HepG2 (cell line): ENCODE data around the gene HOXA11. TPM values are rescaled to one million over a fixed set of nuclear protein-coding genes. Genes with fewer than 3 reads are reported as not detected.

Experiments used
- ATAC-seq: fragments of 200-7000 bp; cut with Tn5 transposase; 3 replicates; pipeline ENCODE4 v1.9.1; 2020; ENCODE audit warnings: mild to moderate bottlenecking, moderate library complexity
- BruUV-seq: library from RNA; stranded (reverse); fragments of 400-500 nt; replicated peaks from 2 replicates; lab custom pipeline; 2021; lab: Mats Ljungman, UMichigan
- CTCF ChIA-PET: fragments of 300-600 bp; formaldehyde crosslinking; extraction: SDS; loops from one replicate; lab custom pipeline; 2021; ENCODE audit warnings: low total read pairs, inconsistent platforms, low intra/inter-chr PET ratio; lab: Yijun Ruan, JAX
- POLR2A ChIA-PET: fragments of 350-600 bp; sonication (Branson Sonifier 250); formaldehyde crosslinking; loops from one replicate; lab custom pipeline; 2020; ENCODE audit warnings: antibody characterized with exemption, inconsistent platforms; lab: Yijun Ruan, JAX
- DNase-seq: peaks from one replicate; pipeline ENCODE4 v3.0.0-alpha.2; 2015; ENCODE audit warnings: low spot score
- FAIRE-seq: peaks from 3 replicates; lab custom pipeline; 2011; peaks lifted over from hg19 to GRCh38; lab: Jason Lieb, UNC
- H2AFZ ChIP-seq: one replicate; pipeline ENCODE4 v1.6.1; 2011; ENCODE audit warnings: low read length, inconsistent platforms
- H3K27ac ChIP-seq: fragments of 300-600 bp; 3 replicates; pipeline ENCODE4 v1.8.0; 2011; ENCODE audit warnings: mixed run types, mild to moderate bottlenecking, mixed read lengths, low read length, inconsistent platforms; ENCODE audit not compliant: insufficient read depth; ENCODE audit errors: extremely low read length
- H3K27me3 ChIP-seq, 2 experiments: fragments of 200-600 bp in 1 of 2; 2 replicates in 1 of 2; 3 replicates in 1 of 2; pipeline versions ENCODE4 v1.6.0 to v1.8.0; 2011; ENCODE audit warnings: low read length in 2 of 2, mild to moderate bottlenecking in 2 of 2, moderate library complexity in 2 of 2, inconsistent platforms in 1 of 2; ENCODE audit not compliant: insufficient read depth in 2 of 2, control insufficient read depth in 1 of 2
- H3K36me3 ChIP-seq, 2 experiments: fragments of 200-600 bp in 1 of 2; replicated peaks in 1 of 2; 2 replicates in 1 of 2; 3 replicates in 1 of 2; pipeline versions ENCODE4 v1.5.1 to v1.8.0; 2011; ENCODE audit warnings: low read length in 2 of 2, inconsistent platforms in 1 of 2; ENCODE audit not compliant: insufficient read depth in 2 of 2, control insufficient read depth in 1 of 2
- H3K4me1 ChIP-seq: 2 replicates; pipeline ENCODE4 v1.5.1; 2012; ENCODE audit warnings: low read length, inconsistent platforms; ENCODE audit not compliant: insufficient read depth
- H3K4me2 ChIP-seq: 2 replicates; pipeline ENCODE4 v1.6.0; 2011; ENCODE audit warnings: low read depth, low read length, inconsistent platforms
- H3K4me3 ChIP-seq, 3 experiments: fragments of 200-600 bp in 1 of 3; sonication (generic), shearing (Covaris generic) in 1 of 3; replicated peaks in 1 of 3; 2 replicates each; pipeline ENCODE4 v1.5.1; 2011 to 2016; ENCODE audit warnings: low read length in 3 of 3, inconsistent platforms in 2 of 3, low read depth in 2 of 3, mild to moderate bottlenecking in 2 of 3, control low read depth in 1 of 3, mixed read lengths in 1 of 3; ENCODE audit not compliant: insufficient read depth in 1 of 3
- H3K79me2 ChIP-seq: one replicate; pipeline ENCODE4 v1.6.1; 2011; ENCODE audit warnings: low read length, inconsistent platforms; ENCODE audit not compliant: insufficient read depth
- H3K9ac ChIP-seq: 2 replicates; pipeline ENCODE4 v1.6.0; 2011; ENCODE audit warnings: mild to moderate bottlenecking, low read depth, low read length, inconsistent platforms; ENCODE audit not compliant: insufficient read depth
- H3K9me3 ChIP-seq: 2 replicates; pipeline ENCODE4 v1.5.1; 2012; ENCODE audit warnings: mild to moderate bottlenecking, low read length
- H4K20me1 ChIP-seq: 2 replicates; pipeline ENCODE4 v1.6.0; 2011; ENCODE audit warnings: inconsistent platforms, mild to moderate bottlenecking, low read length, moderate library complexity; ENCODE audit not compliant: insufficient read depth
- HNRNPLL ChIP-seq: fragments of 200-400 bp; formaldehyde crosslinking; IDR thresholded peaks from 2 replicates; pipeline ENCODE4 v1.6.1; 2017; ENCODE audit warnings: mild to moderate bottlenecking, low read depth, low read length; ENCODE audit not compliant: poor library complexity, severe bottlenecking
- ZNF34 ChIP-seq: sonication (generic); formaldehyde crosslinking; IDR thresholded peaks from 2 replicates; pipeline ENCODE4 v1.4.0; 2020; ENCODE audit warnings: mild to moderate bottlenecking, missing genetic modification reagents, borderline replicate concordance
- ZNF687 ChIP-seq: sonication (generic); formaldehyde crosslinking; IDR thresholded peaks from 2 replicates; pipeline ENCODE4 v1.5.1; 2020; ENCODE audit warnings: mild to moderate bottlenecking, missing genetic modification reagents, moderate library complexity
- ZNF800 ChIP-seq: sonication (generic); formaldehyde crosslinking; IDR thresholded peaks from 2 replicates; pipeline ENCODE4 v1.4.0; 2020; ENCODE audit warnings: missing genetic modification reagents
- WGBS: methylation state at CpG from one replicate; pipeline ENCODE4 v1.1.6; 2017; ENCODE audit warnings: low lambda C conversion rate; 5-methylcytosine and 5-hydroxymethylcytosine counted together
- in situ Hi-C: cut with HindIII; loops from 2 replicates; pipeline ENCODE4 v1.10.0; 2017; ENCODE audit warnings: low pct_unique_long_range_greater_than_20kb; ENCODE audit not compliant: extremely low pct_ligation_motif_present
- intact Hi-C: fragments of 100-400 bp; cut with micrococcal nuclease; formaldehyde crosslinking; loops from one replicate; pipeline ENCODE4 v1.10.0; 2022; ENCODE audit not compliant: unreplicated experiment
- polyA plus RNA-seq, 8 experiments: library from polyadenylated mRNA; depleted of rRNA in 3 of 8; stranded (reverse) in 7 of 8; unstranded in 1 of 8; fragments of >200 nt; fragmentation: Illumina TruSeq in 4 of 8; extraction: Trizol in 4 of 8; gene quantifications; 2 replicates each; pipeline versions ENCODE4 v1.2.1 to v1.2.3, GENCODE V29; 2011 to 2016; ENCODE audit warnings: low read depth in 4 of 8, missing spikeins in 1 of 8, mixed read lengths in 1 of 8; ENCODE audit not compliant: insufficient read depth in 1 of 8
- total RNA-seq, 5 experiments: library from RNA; depleted of rRNA; stranded (reverse); fragments of >200 nt; fragmentation: Illumina TruSeq; extraction: Trizol; gene quantifications; 2 replicates each; pipeline ENCODE4 v1.2.3, GENCODE V29; 2016; ENCODE audit warnings: low read depth in 1 of 5

Gene HOXA11
- total and polyA plus RNA-seq, 2 of the 13 experiments (the other 11 are each of a cell fraction or from before 2014, with no cell fraction given), result not detected

GRCh38 chr7:27154901-27155815 is 29.9 kb downstream of the HOXA11 start:
- Histone ChIP-seq H3K36me3 (no peaks in the 10 kb centered on the region), H3K4me2 (peak overlapping the region; percentile 52), H3K79me2 (no peaks in the 10 kb centered on the region), H3K4me3 (peak overlapping the region in 1 of 3 experiments; percentile 14; a peak in 2 of 6 replicates), H2AFZ (no peak overlapping the region), H3K27ac (no peak overlapping the region), H3K4me1 (peaks cover 30% of the 10 kb centered on the region), H4K20me1 (no peaks in the 10 kb centered on the region), H3K27me3 (peaks cover 6 to 61% of the 10 kb centered on the region in 2 experiments), H3K9me3 (no peaks in the 10 kb centered on the region), H3K9ac (no peak overlapping the region)
- TF ChIP-seq HNRNPLL (peak; percentile 15), ZNF800 (CRISPR knock-in tag) (0 out of 2 replicates have a peak, but pooled peaks have one; percentile 35), ZNF34 (CRISPR knock-in tag) (no peak), ZNF687 (CRISPR knock-in tag) (peak; percentile 21; the same call in 1 of the 2 replicates)
- ATAC-seq (no peak), DNase-seq (no peak), FAIRE-seq (no peak)
- in situ Hi-C loops (loop anchor here (5.0 to 25.0 kb wide), 2 partner anchors 788 to 1068 kb away; no protein-coding TSS in a partner anchor), intact Hi-C loops (no loop called here)
- BruUV-seq, result no TSS peak
- ChIA-PET CTCF (no interaction called here), POLR2A (no interaction called here)
- 47% methylated on average over 34 of the region's 48 CpGs for WGBS
